HG03108 (cell line): ENCODE measurements around the gene TTC1.
A peak's percentile ranks its signal among the peaks of the same experiment; 100 is the strongest.
"Not testable (repeated sequence)": the region's sequence is repeated elsewhere in the genome, so short reads cannot be mapped to it uniquely, and the experiment has no call there.

Experiments used
- ATAC-seq: cut with Tn5 transposase; IDR thresholded peaks from one replicate; pipeline ENCODE4 v1.9.1; 2021; ENCODE audit warnings: moderate library complexity; ENCODE audit not compliant: unreplicated experiment

TTC1 gene

DNA sequence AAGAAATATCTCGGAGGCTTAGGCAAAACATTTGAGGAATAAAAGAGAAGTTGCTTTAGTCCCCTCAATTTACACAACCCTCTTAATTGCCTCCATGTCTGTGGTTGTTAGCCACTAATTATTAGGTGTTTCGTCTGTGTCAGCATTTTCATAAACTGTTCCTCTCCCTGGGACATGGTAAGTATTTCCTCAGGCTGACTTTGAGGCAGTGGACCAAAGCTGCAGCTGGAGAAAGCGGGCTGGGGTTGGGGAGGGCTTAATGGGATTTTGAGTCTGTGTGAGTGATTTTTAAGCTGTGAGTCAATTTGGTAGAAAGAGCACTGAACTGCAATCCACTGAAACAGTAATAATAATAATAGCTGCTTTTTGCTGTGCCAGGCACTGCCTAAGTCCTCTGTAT, 13.0 kb upstream of the TTC1 start:
- ATAC-seq = no peak

DNA sequence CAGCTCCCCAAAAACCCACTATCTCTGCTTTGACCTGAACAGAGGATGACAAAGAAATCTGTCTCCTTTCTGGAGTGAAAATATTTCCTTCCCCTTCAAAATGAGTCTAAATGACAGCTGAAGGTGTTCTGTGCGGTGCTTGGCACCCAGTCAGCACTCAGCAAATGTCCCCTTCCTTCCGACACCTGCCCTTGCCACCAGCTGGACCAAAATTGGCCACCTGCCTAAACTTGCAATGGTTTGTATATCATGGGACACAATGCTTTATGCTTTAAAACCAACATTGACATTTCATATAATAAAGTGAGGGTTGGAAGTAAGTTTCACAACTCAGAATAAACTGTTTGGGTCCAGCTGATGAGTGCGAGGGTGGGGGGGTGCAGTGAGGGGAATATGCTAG, 7.5 kb upstream of the TTC1 start:
- no peak for ATAC-seq

DNA sequence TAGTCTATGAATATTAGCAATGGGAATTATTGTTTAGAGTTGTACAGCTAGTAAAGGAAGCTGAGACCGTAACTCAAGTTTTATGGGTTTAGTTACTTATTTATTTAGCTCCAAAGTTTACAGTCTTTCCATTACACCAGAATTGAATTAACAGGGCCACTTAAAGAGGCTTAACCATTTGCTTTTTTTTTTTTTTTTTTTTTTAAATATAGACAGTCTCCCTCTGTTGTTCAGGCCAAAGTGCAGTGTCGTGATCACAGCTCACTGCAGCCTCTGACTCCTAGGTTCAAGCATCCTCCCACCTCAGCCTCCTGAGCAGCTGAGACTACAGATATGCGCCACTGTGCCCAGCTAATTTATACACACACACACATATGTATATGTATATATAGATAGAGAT, 1.4 kb upstream of the TTC1 start:
- ATAC-seq = no peak

DNA sequence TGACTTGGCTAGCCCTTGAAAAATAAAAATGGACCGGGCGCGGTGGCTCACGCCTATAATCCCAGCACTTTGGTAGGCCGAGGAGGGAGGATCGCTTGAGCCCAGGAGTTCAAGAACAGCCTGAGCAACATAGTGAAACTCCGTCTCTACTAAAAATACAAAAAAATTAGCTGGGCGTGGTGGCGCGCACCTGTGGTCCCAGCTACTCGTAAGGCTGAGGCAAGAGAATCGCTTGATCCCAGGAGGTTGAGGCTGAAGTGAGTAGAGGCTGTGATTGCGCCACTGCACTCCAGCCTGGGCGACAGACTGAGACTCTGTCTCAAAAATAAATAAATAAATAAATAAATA, 436 bp upstream of the TTC1 start:
- not testable (repeated sequence) for ATAC-seq

DNA sequence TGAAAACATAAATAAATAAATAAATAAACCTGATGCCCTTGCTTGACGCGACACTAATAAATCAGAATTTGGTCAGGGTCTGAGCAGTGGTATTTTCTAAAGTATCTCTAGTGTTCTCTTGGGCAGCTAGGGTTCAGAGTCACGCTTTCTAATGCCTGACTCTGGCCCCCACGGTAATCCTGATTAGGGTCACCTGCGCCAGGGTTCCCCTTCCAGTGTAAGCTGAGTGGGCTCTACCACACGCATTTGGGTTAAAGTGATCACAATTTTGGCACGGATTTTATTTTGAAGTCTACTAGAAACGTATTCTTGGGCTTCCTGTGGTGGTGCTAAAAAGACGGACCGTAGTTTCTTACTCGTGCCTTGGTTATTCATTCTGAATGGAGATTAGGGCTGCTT, 651 bp downstream of the TTC1 start:
- no peak for ATAC-seq

DNA sequence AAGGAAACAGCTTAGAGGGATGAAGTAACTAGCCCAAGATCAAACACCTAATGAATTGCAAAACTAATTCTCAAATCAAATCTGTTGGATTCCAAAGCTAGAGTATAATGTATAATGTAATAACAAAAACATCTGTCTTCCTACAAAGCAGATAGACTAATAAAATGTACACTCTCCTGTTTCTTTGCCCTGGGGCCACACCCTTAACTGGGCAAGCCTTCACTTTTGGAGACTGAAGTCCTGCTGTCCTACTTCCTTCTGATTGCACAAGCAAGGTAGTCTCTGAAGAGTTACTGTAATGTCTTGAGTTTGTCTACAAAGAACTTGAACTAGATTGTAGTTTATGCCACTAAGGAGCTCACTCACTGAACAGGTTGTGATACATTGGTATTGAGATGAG, 2.5 kb downstream of the TTC1 start:
- ATAC-seq = no peak

DNA sequence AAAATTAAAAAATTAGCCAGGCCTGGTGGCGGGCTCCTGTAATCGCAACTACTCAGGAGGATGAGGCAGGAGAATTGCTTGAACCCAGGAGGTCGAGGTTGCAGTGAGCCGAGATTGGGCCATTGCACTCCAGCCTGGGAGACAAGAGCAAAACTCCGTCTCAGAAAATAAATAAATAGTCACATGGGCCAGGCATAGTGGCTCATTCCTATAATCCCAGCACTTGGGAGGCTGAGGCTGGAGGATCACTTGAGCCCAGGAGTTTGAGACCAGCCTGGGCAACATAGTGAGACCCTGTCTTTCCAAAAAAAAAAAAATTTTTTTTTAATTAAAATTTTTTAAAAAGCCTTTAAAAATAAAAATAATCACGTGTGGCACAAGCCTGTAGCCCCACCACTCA, 5.3 kb downstream of the TTC1 start:
- ATAC-seq = not testable (repeated sequence)

DNA sequence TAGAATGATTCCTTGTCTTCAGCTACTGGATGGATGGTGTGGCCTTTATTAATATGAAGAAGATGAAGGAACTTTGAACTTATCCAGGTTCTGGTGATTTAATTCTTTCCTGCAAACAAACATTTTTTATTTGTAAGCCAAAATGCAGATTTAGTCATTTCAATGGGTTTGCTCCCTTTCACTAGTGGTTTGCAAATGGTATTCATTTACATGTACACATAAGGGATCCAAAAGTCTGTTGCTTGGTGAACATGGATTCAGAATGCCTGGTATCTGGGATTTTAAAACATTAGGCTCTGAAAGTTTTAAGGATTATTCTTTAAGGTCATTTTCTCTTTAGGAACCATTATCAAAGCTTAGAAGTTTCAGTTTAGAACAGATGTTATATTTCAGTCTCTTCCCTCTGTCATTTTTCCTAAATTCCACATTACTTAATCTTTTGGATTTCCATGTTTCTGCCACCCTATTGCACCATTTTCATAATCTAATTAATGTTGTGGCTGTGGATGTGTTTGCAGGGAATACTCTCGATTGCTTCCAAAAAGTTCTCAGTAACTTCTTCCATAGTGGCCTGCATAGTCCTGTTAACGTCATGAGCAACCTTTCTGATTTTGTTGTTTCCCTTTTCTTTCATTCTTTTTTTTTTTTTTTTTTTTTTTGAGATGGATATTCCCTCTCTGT, 10.1 kb downstream of the TTC1 start:
- no peak for ATAC-seq

DNA sequence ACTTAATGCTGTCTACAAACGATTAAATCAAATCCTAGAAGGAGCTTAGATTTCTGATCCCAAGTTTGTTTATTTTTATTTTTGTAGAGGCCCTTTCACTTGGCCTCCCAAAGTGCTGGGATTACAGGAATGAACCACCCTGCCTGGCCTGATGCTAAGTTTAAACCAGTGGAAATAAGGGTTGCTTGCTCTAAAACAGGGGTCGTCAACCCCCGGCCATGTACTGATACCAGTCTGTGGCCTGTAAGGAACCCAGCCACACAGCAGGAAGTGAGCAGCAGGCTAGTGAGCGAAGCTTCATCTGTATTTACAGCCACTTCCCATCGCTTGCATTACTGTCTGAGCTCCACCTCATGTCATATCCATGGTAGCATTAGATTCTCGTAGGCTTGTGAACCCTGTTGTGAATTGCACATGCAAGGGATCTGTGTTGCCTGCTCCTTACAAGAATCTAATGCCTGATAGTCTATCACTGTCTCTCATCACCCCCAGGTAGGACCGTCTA, 11.4 kb downstream of the TTC1 start:
- ATAC-seq = no peak

DNA sequence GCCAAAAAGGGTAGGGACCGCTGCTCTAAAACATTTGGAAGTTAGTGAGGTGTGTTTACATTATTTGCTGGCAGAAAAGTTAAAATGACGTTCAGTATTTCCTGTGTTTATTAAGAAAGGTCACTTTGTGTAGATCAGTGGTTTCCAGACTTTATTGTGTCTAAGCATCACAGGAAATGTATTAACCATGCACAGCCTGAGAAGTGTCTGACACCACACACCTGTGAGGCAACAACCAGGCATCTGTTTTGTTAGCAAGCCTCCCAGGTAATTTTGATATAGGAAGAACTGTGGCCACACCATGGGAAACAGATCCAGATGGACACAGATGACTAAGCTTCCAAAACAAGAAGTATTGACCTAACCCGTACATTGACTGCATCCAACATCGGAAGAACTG, 12.0 kb downstream of the TTC1 start:
- no peak for ATAC-seq

DNA sequence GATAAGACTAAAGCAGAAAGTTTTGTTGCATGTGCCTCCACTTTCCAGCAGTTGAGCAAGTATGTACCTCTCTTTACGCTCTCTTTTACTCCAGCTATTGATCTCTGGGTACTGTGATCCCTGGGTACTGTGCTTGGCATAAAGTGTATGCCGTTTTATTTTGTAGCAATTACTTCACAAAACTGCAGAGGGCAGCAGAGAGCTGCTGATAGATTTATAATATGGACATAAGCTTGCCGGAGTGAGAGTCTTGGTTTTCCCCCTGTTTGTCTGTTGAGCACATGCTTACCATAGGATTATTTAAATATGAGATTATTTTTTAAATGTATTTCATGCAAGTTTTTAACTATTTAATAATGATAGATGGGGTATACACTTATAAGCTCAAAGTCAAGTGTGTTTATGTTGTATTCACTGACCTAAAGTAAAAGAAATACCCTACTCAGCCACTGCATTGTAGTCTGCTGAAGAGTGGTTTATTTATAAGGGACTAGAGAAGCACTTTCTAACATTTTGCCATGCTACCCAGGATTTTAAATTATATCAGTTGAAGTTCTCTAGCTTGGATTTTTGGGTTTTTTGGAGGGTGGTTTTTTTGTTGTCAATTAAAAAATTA, 13.0 kb downstream of the TTC1 start:
- ATAC-seq = peak; percentile 83

DNA sequence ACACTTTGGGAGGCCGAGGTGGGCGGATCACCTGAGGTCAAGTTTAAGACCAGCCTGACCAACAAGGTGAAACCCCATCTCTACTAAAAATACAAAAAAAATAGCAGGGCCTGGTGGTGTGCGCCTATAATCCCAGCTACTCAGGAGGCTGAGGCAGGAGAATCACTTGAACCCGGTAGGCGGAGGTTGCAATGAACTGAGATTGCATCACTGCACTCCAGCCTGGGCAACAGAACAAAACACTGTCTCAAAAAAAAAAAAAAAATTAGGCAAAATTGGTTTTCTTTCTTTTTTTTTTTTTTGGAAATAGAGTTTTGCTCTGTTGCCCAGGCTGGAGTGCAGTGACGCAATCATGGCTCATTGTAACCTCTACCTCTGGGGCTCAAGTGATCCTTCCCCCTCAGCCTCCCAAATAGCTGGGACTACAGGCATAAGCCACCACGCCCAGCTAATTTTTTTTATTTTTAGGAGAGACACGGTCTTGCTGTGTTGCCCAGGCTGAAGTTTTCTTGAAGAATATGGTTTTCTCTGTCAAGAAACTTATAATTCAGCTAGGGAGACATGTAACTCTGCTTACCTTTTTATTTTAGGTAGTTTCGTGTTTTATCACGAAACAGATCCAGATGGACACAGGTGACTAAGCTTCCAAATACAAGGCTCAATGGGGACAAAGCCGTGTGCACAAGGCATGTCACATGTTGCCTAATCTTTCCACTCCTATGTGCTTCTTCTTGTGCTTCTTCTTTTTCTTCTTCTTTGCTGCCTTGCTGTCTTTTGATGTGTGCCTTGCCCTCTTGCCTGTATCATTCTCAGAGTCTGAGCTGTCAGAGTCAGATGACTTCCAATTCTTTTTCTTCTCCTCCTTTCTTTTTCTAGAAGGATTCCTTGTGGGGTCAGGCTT, 14.3 kb downstream of the TTC1 start:
- ATAC-seq = no peak

DNA sequence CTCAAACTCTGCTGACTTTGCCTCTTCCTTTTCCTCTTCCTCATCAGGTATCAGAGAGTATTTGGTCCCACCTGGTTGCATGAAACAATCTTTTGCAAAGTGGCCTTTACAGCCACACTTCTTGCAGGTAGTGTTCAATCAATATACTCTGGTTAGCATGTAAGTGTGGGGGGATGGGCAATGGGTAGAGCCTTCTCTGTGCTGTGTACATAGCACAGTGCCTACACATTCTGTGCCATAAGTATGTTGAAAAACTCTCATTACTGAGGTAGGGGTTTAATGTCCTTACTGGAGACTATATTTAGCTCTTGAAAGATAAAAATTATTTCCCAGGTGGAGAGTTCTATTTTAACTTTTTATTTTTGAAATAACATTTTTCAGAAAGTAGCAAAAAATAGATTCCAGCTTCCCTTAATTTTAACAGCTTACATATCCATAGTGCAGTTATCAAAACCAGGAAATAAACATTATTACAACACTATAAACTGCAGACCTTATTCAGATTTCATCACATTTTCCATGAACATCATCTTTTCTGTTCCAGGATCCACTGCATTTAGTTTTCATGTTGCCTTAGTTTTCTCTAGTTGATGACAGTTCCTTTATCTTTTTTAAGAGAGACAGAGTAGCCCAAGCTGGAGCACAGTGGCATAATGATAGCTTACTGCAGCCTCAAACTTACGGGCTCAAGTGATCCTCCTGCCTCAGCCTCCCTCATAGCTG, 15.1 kb downstream of the TTC1 start:
- no peak for ATAC-seq

DNA sequence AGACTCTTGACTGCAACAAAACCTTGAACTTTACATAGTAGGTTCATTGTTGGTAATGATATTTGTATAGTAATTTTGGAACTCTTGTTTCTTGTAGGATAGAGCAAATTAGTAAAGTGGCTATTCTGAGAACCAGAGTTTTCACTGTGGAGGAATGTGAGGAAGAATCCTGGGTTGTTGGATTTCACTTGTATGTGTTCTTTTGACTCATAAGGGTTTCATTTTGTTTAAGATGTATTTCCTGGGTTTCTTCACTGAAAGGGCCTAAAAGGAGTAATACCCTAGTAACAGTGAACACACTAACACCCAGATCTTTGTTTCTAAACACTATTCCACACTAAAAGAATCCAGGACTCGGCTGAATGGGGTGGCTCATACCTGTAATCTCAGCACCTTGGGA, 20.1 kb downstream of the TTC1 start:
- no peak for ATAC-seq

DNA sequence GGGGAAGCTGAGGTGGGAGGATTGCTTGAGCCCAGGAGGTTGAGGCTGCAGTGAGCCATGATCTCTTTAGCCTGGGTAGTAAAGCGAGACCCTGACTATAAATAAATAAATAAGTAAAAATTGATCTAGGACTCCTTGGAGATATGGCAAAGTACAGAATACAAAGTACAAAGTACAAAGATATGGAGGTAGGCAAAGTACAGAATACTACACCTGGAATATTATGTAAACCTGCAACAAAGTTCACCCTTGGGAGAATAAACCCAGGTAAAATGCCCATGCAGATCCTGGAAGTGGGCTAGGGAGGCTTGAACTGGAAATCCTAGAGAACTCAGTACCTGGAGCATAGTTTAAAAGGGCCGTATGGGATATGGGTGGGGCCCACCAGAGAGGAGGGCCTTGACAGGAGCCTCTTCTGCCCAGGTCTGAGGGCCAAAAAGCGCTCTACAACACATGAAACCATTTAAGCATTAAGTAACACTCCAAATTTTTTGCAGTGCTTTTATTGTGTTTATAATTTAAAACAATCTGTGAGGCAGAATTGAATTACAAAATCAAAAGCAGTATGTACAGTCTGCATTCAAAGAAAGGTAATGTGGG, 20.7 kb downstream of the TTC1 start:
- ATAC-seq = no peak

DNA sequence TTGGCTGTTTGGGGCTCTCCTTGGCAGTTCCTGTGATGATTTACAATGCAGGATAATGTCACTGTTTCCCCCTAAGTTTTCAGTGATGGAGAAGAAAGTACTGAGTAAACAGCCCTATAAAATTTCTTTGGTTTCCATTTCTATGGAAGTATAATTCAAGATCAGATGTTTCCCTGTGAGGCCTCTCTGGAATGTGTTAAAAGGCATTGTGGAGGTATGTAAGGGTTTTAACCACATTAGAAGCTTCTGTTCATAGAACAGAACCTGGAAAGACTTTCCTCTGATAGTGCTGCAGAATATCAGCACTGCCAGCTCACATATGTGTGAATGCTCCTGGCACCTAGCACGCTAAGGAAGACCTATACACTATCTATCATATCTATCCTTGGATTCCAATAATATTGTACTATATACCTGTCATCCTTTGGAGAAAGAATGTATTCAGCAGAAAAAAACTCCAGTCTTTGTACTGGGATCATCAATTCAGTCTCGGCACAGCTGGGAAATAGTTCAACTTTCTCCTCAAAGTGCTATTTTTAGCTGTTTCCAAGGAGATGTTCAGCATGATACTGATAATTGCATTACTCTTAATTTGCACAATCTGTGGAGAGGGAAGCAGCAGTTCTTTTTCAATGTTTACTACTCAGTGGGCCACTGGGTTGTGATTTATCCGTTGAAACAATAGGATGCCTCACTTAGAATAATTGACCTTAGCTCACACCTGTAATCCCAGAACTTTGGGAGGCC, 21.9 kb downstream of the TTC1 start:
- no peak for ATAC-seq

DNA sequence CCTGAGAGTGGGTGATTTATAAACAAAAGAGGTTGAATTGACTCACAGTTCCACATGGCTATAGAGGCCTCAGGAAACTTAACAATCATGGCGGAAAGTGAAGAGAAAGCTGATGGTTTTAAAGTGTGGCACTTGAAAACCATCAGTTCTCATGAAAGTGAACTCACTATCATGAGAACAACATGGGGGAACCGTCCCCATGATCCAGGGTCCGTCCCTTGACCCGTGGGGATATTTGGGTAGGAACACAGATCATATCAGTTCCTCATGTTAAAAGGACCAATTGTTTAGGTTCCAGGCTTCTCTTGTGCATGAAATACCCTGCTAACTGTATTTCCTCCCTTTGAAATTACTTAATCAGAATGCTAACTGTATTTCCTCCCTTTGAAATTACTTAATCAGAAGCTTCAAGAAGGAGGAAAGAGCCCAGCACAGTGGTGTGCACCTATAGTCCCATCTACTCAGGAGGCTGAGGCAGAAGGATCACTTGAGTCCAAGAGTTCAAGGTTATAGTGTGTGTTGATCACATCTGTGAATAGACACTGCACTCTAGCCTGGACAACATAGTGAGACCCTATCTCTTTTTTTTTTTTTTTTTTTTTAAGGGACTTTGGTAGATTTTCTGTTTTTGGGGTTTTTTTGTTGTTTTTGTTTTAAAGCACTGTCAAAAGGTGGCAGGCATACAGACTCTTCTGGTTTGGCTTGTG, 24.8 kb downstream of the TTC1 start:
- no peak for ATAC-seq

DNA sequence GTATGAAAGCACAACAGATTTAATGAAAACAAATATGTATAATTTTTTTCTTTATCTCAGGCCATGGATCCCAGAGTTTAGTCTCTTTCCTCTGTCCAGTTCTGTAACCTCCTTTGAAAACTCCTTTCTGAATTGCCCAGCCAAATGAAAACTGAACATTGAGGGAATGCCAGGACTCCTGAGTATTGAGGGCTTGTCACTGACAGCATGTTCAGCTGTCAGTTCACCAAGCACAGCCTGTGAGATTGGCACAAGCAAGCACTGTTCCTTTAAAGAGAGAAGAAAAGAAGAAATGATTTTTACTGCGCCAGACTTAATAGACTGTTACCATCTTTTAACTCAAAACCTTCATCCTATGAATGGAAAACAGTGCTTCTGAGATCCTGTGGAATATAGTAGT, 27.3 kb downstream of the TTC1 start:
- no peak for ATAC-seq

DNA sequence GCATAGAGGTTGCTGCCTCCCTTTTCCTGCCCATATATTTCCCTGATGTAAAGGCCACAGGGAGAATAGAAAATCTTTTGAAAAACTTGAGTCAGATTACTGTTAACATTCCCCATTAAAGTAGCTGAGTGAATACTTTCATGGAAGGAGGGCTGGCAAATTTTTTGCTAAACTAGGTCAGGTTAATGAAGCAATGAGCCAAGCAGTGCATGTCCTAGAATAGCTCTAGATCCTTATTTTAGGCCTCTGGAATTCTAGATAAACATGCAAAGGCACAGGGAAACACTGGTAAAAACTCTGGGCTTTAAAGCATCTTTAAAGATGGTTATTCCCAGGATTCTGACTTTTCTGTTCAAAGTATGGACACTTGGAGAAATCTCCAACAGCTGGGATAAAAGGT, 27.9 kb downstream of the TTC1 start:
- ATAC-seq = no peak
